Endothelial cell of umbilical vein (primary cell): ENCODE results near the gene ZC3H18. TPM values are rescaled to one million over a fixed set of nuclear protein-coding genes. Genes with fewer than 3 reads are reported as not detected.
A peak's percentile ranks its signal among the peaks of the same experiment; 100 is the strongest.

Experiments used
- BruUV-seq: library from RNA; stranded (reverse); fragments of 400-500 nt; replicated peaks from 2 replicates; lab custom pipeline; 2021; lab: Mats Ljungman, UMichigan
- CTCF ChIA-PET: fragments of 300-600, 350-600 bp; sonication (Branson Sonifier 250); formaldehyde crosslinking; loops from one replicate; lab custom pipeline; 2021; ENCODE audit warnings: antibody characterized with exemption, inconsistent platforms; lab: Charles Lee
- POLR2A ChIA-PET: fragments of 300-600, 350-600 bp; sonication (Branson Sonifier 250); formaldehyde crosslinking; loops from one replicate; lab custom pipeline; 2021; ENCODE audit warnings: antibody characterized with exemption, inconsistent platforms; lab: Charles Lee
- DNase-seq: peaks from one replicate; pipeline ENCODE4 v3.0.0-alpha.2; 2011; ENCODE audit warnings: low read depth, low spot score
- FAIRE-seq: peaks from 2 replicates; lab custom pipeline; 2011; peaks lifted over from hg19 to GRCh38; lab: Jason Lieb, UNC
- H2AFZ ChIP-seq: 2 replicates; pipeline ENCODE4 v1.6.0; 2012; ENCODE audit warnings: low read depth, low read length, control low read depth, inconsistent platforms
- H3K27ac ChIP-seq: 2 replicates; pipeline ENCODE4 v1.5.1; 2011; ENCODE audit warnings: low read depth, mild to moderate bottlenecking, control low read depth, low read length, moderate library complexity; ENCODE audit not compliant: insufficient read depth
- H3K27me3 ChIP-seq, 2 experiments: 2 replicates each; pipeline versions ENCODE4 v1.6.0 to v1.6.1; 2011; ENCODE audit warnings: low read length in 2 of 2, mixed read lengths in 1 of 2; ENCODE audit not compliant: control insufficient read depth in 2 of 2, insufficient read depth in 2 of 2
- H3K36me3 ChIP-seq, 2 experiments: 2 replicates in 1 of 2; 3 replicates in 1 of 2; pipeline ENCODE4 v1.5.1; 2011; ENCODE audit warnings: low read length in 2 of 2, mild to moderate bottlenecking in 1 of 2, moderate library complexity in 1 of 2; ENCODE audit not compliant: control insufficient read depth in 2 of 2, insufficient read depth in 2 of 2; ENCODE audit errors: extremely low read depth in 1 of 2
- H3K4me1 ChIP-seq: 3 replicates; pipeline ENCODE4 v1.5.1; 2011; ENCODE audit warnings: mild to moderate bottlenecking, low read length; ENCODE audit not compliant: control insufficient read depth, insufficient read depth; ENCODE audit errors: extremely low read depth
- H3K4me2 ChIP-seq: 2 replicates; pipeline ENCODE4 v1.6.1; 2011; ENCODE audit warnings: low read length, control low read depth, mixed read lengths; ENCODE audit not compliant: insufficient read depth
- H3K4me3 ChIP-seq, 3 experiments: fragments of 200-600 bp in 1 of 3; sonication (generic), shearing (Covaris generic) in 1 of 3; replicated peaks in 1 of 3; 2 replicates each; pipeline ENCODE4 v1.5.1; 2011 to 2016; ENCODE audit warnings: control low read depth in 3 of 3, low read length in 3 of 3, mild to moderate bottlenecking in 2 of 3, inconsistent platforms in 1 of 3, low read depth in 1 of 3, moderate library complexity in 1 of 3; ENCODE audit not compliant: insufficient read depth in 1 of 3
- H3K79me2 ChIP-seq: 2 replicates; pipeline ENCODE4 v1.6.0; 2012; ENCODE audit warnings: low read length, inconsistent platforms; ENCODE audit not compliant: control insufficient read depth, insufficient read depth
- H3K9ac ChIP-seq: replicated peaks from 2 replicates; pipeline ENCODE3; 2011; ENCODE audit warnings: low read length, control low read depth; ENCODE audit not compliant: insufficient read depth; ENCODE audit errors: extremely low read depth
- H3K9me1 ChIP-seq: replicated peaks from 3 replicates; pipeline ENCODE4 v1.6.0; 2011; ENCODE audit warnings: mild to moderate bottlenecking, low read length; ENCODE audit not compliant: control insufficient read depth, insufficient read depth; ENCODE audit errors: extremely low read depth
- H3K9me3 ChIP-seq: replicated peaks from 2 replicates; pipeline ENCODE4 v1.5.1; 2012; ENCODE audit warnings: low read length, inconsistent platforms; ENCODE audit not compliant: control insufficient read depth, insufficient read depth
- H4K20me1 ChIP-seq: replicated peaks from 2 replicates; pipeline ENCODE3; 2011; ENCODE audit warnings: mild to moderate bottlenecking, low read length; ENCODE audit not compliant: control insufficient read depth, insufficient read depth; ENCODE audit errors: extremely low read depth
- FOS ChIP-seq: IDR thresholded peaks from 2 replicates; pipeline ENCODE4 v1.6.1; 2011; ENCODE audit warnings: mild to moderate bottlenecking, low read length, moderate library complexity, borderline replicate concordance; ENCODE audit not compliant: insufficient read depth
- JUN ChIP-seq: IDR thresholded peaks from 2 replicates; pipeline ENCODE4 v1.6.1; 2011; ENCODE audit warnings: borderline replicate concordance, low read depth; ENCODE audit not compliant: insufficient read length, insufficient read depth
- MYC ChIP-seq: IDR thresholded peaks from one replicate; pipeline ENCODE4 v1.6.1; 2011; ENCODE audit warnings: mild to moderate bottlenecking, low read depth, low read length
- POLR2A ChIP-seq: IDR thresholded peaks from 2 replicates; pipeline ENCODE4 v1.6.1; 2012; ENCODE audit warnings: low read depth, mild to moderate bottlenecking, control low read depth, low read length
- POLR2AphosphoS5 ChIP-seq: IDR thresholded peaks from 2 replicates; pipeline ENCODE4 v1.6.1; 2012; ENCODE audit warnings: low read depth, mild to moderate bottlenecking, control low read depth, low read length, moderate library complexity; ENCODE audit not compliant: insufficient read depth
- dilution Hi-C: fragments of 300-500 bp; cut with MboI; formaldehyde crosslinking; loops from one replicate; pipeline ENCODE4 v1.15.0; 2019; ENCODE audit warnings: low sequenced_read_pairs; ENCODE audit not compliant: extremely low pct_ligation_motif_present
- intact Hi-C: fragments of 100-400 bp; cut with micrococcal nuclease; formaldehyde crosslinking; loops from one replicate; pipeline ENCODE4 v1.10.0; 2022
- polyA plus RNA-seq, 4 experiments: library from polyadenylated mRNA; depleted of rRNA in 3 of 4; stranded (reverse) in 3 of 4; unstranded in 1 of 4; fragments of >200 nt; gene quantifications; 2 replicates each; pipeline versions ENCODE4 v1.2.1 to v1.2.3, GENCODE V29; 2011 to 2012; ENCODE audit warnings: missing spikeins in 1 of 4
- total RNA-seq: library from RNA; stranded (reverse); gene quantifications from 2 replicates; pipeline ENCODE4 v1.2.3, GENCODE V29; 2021

The ZC3H18 gene
- total and polyA plus RNA-seq, 2 donors (not counting 3 experiments of a cell fraction or from before 2014, with no cell fraction given) = 12.1 to 52.8 TPM

DNA sequence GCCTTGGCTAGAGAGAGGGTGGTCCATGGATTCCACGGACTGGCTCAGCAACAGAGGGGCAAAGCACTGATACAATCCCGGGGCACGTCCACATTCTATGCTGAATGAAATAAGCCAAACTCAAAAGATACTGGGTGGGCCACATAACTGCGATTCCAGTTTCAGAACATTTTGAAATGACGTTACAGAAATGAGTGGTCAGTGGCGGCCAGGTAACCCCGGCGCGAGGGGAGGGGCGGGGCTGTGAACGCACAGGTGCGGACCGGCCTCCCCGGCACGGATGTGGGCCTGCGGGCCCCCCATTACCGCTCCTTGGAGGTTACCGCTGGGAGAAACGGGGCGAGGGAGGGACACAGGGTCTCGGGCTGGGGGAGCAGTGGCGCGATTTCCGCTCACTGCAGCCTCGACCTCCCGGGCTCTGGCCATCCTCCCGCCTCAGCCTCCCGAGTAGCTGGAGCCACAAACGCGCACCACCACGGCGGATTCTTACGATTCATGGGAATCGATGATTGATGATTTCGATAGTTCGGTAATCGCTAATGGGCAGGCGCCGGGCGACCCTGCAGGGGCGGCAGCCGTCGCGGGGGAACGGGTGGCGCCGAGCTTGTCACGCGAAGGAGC is 92.1 kb downstream of the ZC3H18 start:
- no peaks in the 10 kb centered on the region for H3K9me3 ChIP-seq
- no peak for DNase-seq
- no peaks in the 10 kb centered on the region for H4K20me1 ChIP-seq
- peak overlapping the region; percentile 75 to 78 (median 77) for H3K4me3 ChIP-seq
- H3K4me1 ChIP-seq = peaks cover 20% of the 10 kb centered on the region
- no peaks in the 10 kb centered on the region for H3K27me3 ChIP-seq
- BruUV-seq = TSS peak; percentile 49
- TF ChIP-seq JUN (no peak), FOS (no peak), MYC (no peak)
- FAIRE-seq = no peak
- ChIA-PET POLR2A (interaction anchor here (0.5 to 1.8 kb wide), 2 partner anchors 13 to 41 kb away, joined by 3 to 4 read pairs; no protein-coding TSS in a partner anchor), CTCF (interaction anchor here (1.0 to 1.4 kb wide), 4 partner anchors 34 to 75 kb away, joined by 3 to 5 read pairs (median 4); no protein-coding TSS in a partner anchor)
- dilution Hi-C loops (no loop called here), intact Hi-C loops (loop anchor here (2.0 kb wide), 3 partner anchors 24 to 38 kb away; partner anchors contain the start of gene SNAI3)
- no peaks in the 10 kb centered on the region for H3K9me1 ChIP-seq
- H3K27ac ChIP-seq = peak overlapping the region; percentile 52
- peak overlapping the region; percentile 53 for H2AFZ ChIP-seq
- H3K9ac ChIP-seq = peak overlapping the region; percentile 66
- peaks cover 0 to 4% of the 10 kb centered on the region in 2 experiments for H3K36me3 ChIP-seq
- peaks cover 40% of the 10 kb centered on the region for H3K79me2 ChIP-seq
- peak overlapping the region; percentile 79 for H3K4me2 ChIP-seq

DNA sequence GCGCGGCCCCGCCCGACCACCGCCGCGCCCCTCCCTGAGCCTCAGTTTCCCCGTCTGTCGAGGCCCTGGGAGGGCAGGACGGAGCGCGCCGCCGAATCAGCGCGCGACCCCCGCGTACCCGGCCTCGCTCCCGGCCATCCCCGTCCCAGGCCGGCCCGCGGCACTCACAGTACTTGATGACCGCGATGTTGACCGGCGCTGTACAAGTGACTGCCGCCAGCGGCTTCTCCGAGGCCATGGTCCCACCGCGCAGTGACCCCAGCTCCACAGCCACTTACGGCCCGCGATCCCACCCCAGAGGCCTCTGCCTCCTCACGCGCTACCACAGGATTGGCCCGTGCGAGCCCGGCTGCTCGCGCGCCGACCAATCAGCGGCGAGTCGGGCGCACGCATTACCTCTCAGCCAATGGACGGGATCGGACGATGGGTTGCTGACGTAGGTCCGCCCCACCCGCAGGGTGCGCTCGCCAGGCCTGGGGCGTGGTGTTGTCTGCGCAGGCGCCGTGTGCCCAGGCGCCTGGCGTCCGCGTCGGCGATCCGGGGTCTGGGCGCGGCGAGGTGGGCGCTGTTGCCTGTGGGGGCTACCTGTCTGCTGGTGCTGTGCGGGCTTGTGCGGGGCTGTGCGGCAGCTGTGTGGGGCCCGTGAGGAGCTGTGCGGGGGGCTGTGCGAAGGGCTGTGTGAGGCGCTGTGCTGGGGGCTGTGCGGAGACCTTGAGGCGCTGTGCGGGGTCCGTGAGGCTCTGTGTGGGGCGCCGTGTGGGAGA is 92.8 kb downstream of the ZC3H18 start, which contains the start of gene MVD:
Gene MVD (minus strand): TSS at position 249 of the 764 bp plus-strand sequence. CDS start 11 bp downstream, at position 238.
- TF ChIP-seq POLR2AphosphoS5 (peak; percentile 92), FOS (no peak), POLR2A (peak; percentile 93)
- H3K9me3 ChIP-seq = no peaks in the 10 kb centered on the region
- H3K4me2 ChIP-seq = peak within 1 kb of the TSS; percentile 79
- peak; percentile 99 for FAIRE-seq
- H3K4me3 ChIP-seq = peak within 1 kb of the TSS; percentile 77 to 81 (median 78)
- H3K27ac ChIP-seq = peak within 1 kb of the TSS; percentile 52
- peak; percentile 99 for DNase-seq
- H3K27me3 ChIP-seq = no peaks in the 10 kb centered on the region
- peaks cover 20% of the 10 kb centered on the region for H3K4me1 ChIP-seq
- peak within 1 kb of the TSS; percentile 88 for H2AFZ ChIP-seq
- ChIA-PET CTCF (interaction anchor here (1.0 to 1.4 kb wide), 4 partner anchors 33 to 74 kb away, joined by 3 to 5 read pairs (median 4); no protein-coding TSS in a partner anchor), POLR2A (interaction anchor here (0.5 to 1.8 kb wide), 3 partner anchors 12 to 437 kb away, joined by 3 to 4 read pairs (median 3); no protein-coding TSS in a partner anchor)
- dilution Hi-C loops (no loop called here), intact Hi-C loops (loop anchor here (2.0 kb wide), 3 partner anchors 24 to 38 kb away; partner anchors contain the start of gene SNAI3)
- peak within 1 kb of the TSS; percentile 81 for H3K9ac ChIP-seq
- no peaks in the 10 kb centered on the region for H4K20me1 ChIP-seq
- peaks cover 0 to under 1% of the 10 kb centered on the region in 2 experiments for H3K36me3 ChIP-seq
- peaks cover 37% of the 10 kb centered on the region for H3K79me2 ChIP-seq
- BruUV-seq = no TSS peak
- H3K9me1 ChIP-seq = no peaks in the 10 kb centered on the region
